GM19035 (cell line): ENCODE data around the gene SEMA7A.

ENCODE experiments used
- ATAC-seq: cut with Tn5 transposase; IDR thresholded peaks from one replicate; pipeline ENCODE4 v1.9.1; 2021; ENCODE audit not compliant: unreplicated experiment

Gene SEMA7A

DNA sequence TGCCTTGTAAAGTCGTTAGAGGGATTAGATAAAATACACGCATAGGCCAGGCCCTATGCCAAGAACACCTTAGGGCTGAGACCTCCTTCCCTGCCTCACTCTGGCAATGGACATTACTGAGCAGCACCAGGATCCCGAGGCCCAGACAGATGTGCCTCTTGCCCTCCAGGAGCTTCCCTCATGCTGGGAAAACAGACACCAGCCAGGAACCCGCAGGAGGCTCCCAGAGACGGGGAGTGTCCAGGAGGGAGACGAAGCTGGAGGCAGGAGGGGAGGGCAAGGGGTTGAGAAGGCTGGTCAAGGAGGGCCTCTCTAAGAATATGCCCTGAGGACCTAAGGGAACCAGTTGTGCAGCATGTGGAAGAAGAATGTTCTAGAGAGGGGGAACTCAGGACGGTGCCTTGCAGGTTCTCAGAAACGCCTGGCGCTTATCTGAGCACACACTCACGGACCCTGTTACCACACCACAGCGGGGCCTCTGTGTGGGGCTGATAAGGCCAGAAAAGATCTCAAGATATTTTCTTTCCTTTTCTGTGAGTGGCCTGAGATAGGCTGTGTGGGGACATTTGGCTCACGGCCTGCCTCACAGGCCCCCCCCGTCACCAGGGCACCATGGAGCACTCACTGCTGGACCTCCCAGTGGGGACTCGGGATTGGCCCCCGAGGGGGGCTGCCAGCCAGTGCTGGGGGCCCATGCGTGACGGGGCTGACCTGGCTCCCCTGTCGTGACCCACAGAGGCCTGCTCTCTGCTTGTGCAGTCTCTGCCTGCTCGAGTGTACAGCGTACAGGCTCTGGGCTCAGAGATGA lies 44.3 kb downstream of the SEMA7A start:
- ATAC-seq: no peak

DNA sequence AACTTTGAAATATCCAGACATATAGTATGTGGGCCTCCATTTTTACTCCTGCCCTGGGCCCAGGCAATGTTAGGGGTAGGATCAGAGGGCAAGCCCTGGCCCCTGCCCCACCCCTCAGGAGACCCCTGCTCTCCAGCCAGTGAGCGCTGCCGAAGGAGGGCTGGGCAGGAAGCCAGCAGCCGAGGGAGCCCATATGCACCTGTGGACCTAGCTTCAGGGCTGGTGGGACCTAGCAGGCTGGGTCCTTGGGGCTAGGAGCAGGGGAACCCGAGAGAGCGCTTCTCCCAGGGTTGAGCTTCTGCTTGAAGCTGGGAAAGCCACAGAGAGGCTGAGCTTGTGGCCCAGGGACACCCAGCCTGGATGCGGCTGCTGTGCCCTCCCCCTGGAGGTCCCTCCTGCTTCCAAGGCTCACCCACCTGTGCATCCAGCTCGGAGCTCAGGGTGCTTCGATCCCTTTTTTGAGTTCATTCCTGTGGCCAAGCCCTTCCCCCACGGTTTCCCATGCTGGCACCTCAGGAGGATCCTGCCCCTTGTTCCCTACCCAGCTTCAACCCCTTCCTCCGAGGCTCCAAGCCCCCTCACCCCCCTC lies 45.3 kb downstream of the SEMA7A start:
- ATAC-seq: no peak

- no peak for ATAC-seq
These were observed 46.0 kb downstream of the SEMA7A start for GRCh38 chr15:74387621-74388362.

GRCh38 chr15:74387141-74387541 lies 46.6 kb downstream of the SEMA7A start:
- no peak for ATAC-seq

GRCh38 chr15:74386496-74387140 lies 47.1 kb downstream of the SEMA7A start:
- ATAC-seq: no peak

DNA sequence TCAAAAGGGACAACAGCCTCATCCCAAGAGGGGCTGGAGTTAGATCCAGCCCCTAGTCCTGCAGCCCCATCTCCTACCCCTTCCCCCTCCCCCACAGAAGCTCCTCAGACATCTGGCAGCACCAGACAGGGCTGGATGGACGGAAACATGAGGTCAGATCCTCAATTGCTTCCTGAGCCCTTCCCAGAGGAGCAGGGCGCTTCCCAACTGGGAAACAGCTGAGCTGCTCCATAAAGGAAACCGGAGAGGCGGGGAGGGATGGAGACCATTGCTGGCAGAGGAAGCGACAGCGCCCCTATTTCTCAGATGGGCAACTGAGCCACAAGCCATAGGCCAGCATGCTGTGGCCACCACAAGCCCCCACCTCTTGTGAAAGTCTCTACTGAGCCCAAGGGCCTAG lies 48.0 kb downstream of the SEMA7A start:
- ATAC-seq: no peak

DNA sequence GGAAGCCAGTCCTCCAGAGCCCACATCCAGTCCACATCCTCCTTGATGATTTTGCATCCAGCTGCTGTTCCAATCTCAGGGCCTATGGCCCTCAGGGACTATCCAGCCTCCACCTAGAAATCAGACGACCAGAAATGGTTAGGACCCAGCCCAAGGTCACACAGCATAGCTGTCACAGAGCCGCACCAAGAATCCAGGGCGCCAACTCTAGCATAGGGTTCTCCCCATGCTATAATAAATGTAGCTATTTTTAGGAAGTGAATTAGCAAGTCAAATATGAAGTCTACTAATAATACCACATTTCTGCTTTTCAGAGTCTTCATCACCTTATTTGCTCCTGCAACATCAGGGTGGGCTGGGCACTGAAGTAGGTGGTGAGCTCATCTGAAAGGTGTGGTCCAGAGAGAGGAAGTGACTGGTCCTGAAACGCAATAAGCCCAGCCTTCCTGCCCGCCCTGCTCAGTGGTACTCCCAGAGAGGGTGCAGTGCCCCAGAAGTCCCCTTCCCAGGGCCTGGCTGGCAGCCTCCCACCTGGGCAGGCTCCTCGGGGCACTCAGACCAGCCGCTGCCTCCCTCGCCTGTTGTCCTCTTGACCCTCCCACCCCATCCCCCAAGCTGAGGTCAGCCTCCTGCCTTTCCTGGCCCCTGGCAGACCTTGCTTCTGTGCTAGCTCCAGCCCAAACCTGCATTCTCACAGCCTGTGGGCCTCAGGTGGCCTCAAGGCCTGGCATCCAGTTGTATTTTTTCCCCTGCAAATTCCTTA lies 48.7 kb downstream of the SEMA7A start:
- ATAC-seq: peak; percentile 66

- no peak for ATAC-seq
These were observed 49.2 kb downstream of the SEMA7A start for GRCh38 chr15:74384566-74384880.

GRCh38 chr15:74383695-74384565 lies 49.8 kb downstream of the SEMA7A start:
- peak; percentile 50 for ATAC-seq

- peak; percentile 13 for ATAC-seq
These were observed 50.5 kb downstream of the SEMA7A start for GRCh38 chr15:74383286-74383685.

DNA sequence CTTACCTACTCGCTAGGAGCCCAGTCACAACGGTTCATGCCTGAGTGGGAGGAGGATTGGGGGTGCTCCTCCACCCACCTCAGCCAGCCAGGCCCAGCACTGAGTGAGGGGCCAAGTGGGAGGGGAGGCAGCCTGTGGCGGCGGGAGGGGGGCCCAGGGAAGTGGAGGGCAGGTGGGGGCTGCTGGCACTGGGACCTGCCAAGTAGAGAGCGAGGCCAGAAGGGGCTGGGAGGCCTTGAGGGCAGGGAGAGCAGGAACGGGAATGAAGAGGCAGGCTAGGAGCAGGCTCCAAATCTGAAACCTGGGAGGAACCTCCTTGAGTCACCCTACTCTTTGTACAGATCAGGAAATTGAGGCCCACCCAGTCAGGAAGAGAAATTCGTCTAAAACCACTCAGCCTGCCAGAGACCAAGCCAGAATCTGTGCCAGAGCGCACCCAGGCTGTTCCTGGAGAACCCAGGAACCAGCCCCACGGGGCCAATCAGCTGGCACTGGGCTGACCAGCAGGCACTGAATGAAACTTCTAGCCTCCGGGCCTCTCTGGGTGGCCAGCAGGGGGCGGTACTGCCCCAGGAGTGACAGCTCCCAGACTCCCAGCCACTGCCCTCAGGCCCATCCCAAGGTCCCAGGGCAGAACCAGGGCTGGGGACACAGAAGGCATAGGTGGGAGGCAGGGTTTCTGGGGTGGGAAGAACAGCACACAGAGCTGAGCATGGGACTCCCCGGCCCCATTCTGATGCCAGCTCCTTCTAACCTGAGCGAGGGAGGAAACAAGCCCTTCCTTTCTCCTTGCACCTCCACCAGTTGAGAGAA lies 51.5 kb downstream of the SEMA7A start:
- no peak for ATAC-seq

DNA sequence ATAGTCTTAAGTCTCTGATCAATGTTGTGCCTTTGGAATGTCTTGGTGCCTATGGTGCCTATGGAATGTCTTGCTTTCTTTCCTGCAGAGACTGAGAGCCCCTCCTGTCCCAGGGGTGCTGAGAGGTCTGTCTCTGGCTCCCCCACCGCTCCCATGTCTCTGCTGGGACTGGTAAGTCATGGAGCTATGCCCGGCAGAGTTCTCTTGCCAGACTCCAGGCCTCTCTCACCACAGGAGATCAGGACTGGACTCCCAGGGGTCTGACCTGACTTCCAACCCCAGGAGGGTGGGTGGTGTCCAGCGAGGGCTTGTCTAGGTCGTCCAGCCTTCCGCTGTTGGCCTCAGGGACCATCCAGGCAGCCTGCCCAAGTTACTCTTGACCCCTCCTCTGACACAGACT lies 52.3 kb downstream of the SEMA7A start:
- no peak for ATAC-seq

GRCh38 chr15:74381190-74381453 lies 52.6 kb downstream of the SEMA7A start:
- ATAC-seq: no peak

- no peak for ATAC-seq
These were observed 53.2 kb downstream of the SEMA7A start for GRCh38 chr15:74380361-74381189.

GRCh38 chr15:74378848-74379247 lies 54.9 kb downstream of the SEMA7A start:
- no peak for ATAC-seq

DNA sequence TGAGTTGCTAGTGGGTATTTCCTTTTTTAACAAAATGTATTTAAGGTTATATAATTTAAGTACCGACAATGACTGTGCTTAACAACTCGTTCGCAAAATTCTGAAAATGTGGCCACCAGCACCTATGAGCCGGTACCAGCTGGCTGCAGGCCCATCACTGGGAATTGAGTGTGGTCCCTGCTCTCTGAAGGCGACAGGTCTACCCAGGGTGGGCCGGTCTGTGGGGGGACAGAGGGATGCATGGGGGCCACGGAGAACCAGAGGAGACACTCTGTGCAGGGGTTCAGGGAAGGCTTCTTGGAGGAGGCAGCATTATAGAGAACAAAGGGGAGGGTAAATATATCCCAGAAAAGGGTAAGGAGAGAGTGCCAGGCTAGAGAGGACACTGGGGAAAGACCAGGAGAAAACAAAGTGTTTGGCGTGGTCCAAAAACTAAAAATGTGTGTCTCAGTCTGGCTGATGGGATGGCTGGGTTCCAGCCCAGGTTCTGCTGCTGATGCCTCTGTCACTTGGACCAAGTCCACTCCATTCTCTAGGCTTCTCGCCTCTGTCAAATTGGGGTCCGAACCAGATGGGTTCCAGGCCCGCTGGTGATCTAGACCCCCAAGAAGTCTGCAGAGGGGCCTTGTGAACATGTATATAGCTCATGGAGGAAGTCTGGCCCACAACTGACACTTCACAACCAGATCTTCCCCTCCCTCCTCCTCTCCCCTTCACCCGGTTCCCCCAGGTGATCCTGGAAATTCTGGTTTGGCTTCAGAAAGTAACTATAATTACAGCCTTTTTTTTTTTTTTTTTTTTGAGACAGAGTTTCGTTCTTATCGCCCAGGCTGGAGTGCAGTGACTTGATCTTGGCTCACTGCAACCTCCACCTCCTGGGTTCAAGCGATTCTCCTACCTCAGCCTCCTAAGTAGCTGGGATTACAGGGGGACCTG lies 55.7 kb downstream of the SEMA7A start:
- ATAC-seq: no peak

GRCh38 chr15:74376825-74377581 lies 56.8 kb downstream of the SEMA7A start:
- ATAC-seq: no peak
